Endothelial cell (in vitro differentiated cells): ENCODE results near the gene FAM228A. TPM values are rescaled to one million over a fixed set of nuclear protein-coding genes. Genes with fewer than 3 reads are reported as not detected.

Experiments
- DNase-seq: peaks from one replicate; pipeline ENCODE4 v3.0.0; 2021; ENCODE audit warnings: low spot score
- H3K27ac Mint-ChIP-seq: one replicate; pipeline ENCODE4 v1.8.0; 2021; ENCODE audit warnings: mixed read lengths, inconsistent platforms; ENCODE audit not compliant: unreplicated experiment
- H3K27me3 Mint-ChIP-seq: one replicate; pipeline ENCODE4 v1.8.0; 2021; ENCODE audit warnings: mild to moderate bottlenecking, moderate library complexity, mixed read lengths, inconsistent platforms; ENCODE audit not compliant: unreplicated experiment
- H3K36me3 Mint-ChIP-seq: one replicate; pipeline ENCODE4 v1.8.0; 2021; ENCODE audit warnings: mild to moderate bottlenecking, low read depth, mixed read lengths, inconsistent platforms; ENCODE audit not compliant: unreplicated experiment
- H3K4me1 Mint-ChIP-seq: one replicate; pipeline ENCODE4 v1.8.0; 2021; ENCODE audit warnings: mild to moderate bottlenecking, mixed read lengths, inconsistent platforms; ENCODE audit not compliant: unreplicated experiment
- H3K4me3 Mint-ChIP-seq: one replicate; pipeline ENCODE4 v1.8.0; 2021; ENCODE audit warnings: mild to moderate bottlenecking, mixed read lengths, inconsistent platforms; ENCODE audit not compliant: unreplicated experiment
- H3K9me3 Mint-ChIP-seq: one replicate; pipeline ENCODE4 v1.8.0; 2021; ENCODE audit warnings: mixed read lengths, inconsistent platforms; ENCODE audit not compliant: unreplicated experiment
- CTCF ChIP-seq: fragments of 200-600 bp; sonication (generic); IDR thresholded peaks from one replicate; pipeline ENCODE4 v1.5.0; 2021; ENCODE audit warnings: antibody characterized with exemption; ENCODE audit not compliant: unreplicated experiment
- total RNA-seq: library from RNA; stranded (reverse); fragmentation: NEBNext Ultra II Directional; extraction: Animal tissue kit (Norgen Biotek cat#: 25700); gene quantifications from one replicate; pipeline ENCODE4 v1.2.1, GENCODE V29; 2021; ENCODE audit not compliant: unreplicated experiment

The FAM228A gene
- total RNA-seq, 1 donor from 2014 or later = not detected

GRCh38 chr2:24207359-24207758 is 32.5 kb downstream of the FAM228A start:
- Mint-ChIP-seq H3K27me3 (peaks cover 18% of the 10 kb centered on the region), H3K4me3 (no peak overlapping the region), H3K9me3 (no peaks in the 10 kb centered on the region), H3K27ac (no peak overlapping the region), H3K4me1 (peaks cover 24% of the 10 kb centered on the region), H3K36me3 (peaks cover 72% of the 10 kb centered on the region)
- TF ChIP-seq CTCF = no peak
- no peak for DNase-seq

DNA sequence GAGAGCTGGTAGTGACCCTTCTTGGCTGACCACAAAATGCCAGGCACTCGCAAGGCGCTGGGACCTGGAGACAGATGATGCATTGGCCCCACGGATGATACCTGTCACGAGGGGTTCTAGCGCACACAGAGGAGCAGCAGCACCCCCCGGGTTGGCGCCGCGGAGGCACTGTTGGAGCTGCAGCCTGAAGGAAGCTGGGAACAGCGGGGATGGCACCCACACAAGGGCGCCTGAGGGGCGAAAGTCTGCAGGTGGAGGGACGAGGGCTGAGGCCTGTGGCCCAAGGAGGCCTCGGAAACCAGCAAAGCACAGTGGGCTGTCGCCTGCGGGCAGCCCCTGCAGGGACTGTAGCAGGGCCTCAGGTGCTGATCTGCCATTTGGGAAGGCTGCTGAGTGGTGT is 33.6 kb downstream of the FAM228A start:
- peaks cover 77% of the 10 kb centered on the region for H3K36me3 Mint-ChIP-seq
- H3K27ac Mint-ChIP-seq = no peak overlapping the region
- H3K9me3 Mint-ChIP-seq = no peaks in the 10 kb centered on the region
- H3K27me3 Mint-ChIP-seq = peaks cover 18% of the 10 kb centered on the region
- no peak for TF ChIP-seq CTCF
- H3K4me3 Mint-ChIP-seq = peak overlapping the region; percentile 81
- peaks cover 27% of the 10 kb centered on the region for H3K4me1 Mint-ChIP-seq
- DNase-seq = no peak

DNA sequence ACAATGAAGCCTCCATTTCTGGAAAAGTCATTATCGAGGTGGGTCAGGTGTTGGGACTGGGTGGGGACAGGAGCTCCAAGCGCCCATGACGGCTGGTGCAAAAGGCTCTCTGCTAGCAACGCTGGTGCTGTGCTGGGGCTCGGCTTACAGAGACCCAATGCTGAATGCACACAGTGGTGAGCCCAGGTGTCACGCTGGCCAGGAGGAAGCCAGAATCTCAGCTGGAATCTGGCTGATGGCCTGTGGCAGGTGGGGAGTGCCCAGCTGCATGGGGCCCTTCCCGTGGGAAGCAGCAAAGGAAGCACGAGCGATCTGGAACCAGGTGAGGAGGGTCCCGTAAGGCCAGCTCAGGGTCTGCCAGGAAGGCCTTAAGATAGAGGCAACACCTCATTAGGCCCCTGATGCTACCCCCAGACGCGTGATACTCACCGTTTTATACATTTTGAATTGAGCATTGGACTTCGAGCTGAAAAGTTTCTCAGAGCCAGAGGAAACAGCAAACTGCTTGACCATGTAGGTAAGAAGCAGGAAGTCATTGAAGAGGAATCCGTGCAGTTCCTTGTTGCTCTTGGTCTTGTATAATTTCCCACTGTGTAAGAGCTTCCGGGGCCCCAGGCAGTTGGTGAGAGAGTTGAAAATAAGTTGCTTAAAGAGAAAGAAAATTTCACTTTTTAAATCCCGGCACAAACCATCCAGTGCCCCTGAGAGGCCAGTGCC is 34.7 kb downstream of the FAM228A start:
- H3K9me3 Mint-ChIP-seq = no peaks in the 10 kb centered on the region
- peaks cover 68% of the 10 kb centered on the region for H3K36me3 Mint-ChIP-seq
- DNase-seq = no peak
- TF ChIP-seq CTCF = no peak
- peak overlapping the region; percentile 69 for H3K4me3 Mint-ChIP-seq
- H3K27ac Mint-ChIP-seq = no peak overlapping the region
- H3K27me3 Mint-ChIP-seq = peaks cover 18% of the 10 kb centered on the region
- H3K4me1 Mint-ChIP-seq = peaks cover 27% of the 10 kb centered on the region

GRCh38 chr2:24210106-24210455 is 35.2 kb downstream of the FAM228A start:
- Mint-ChIP-seq H3K36me3 (peaks cover 68% of the 10 kb centered on the region), H3K27ac (no peak overlapping the region), H3K9me3 (no peaks in the 10 kb centered on the region), H3K4me1 (peaks cover 27% of the 10 kb centered on the region), H3K4me3 (peak overlapping the region; percentile 6), H3K27me3 (peaks cover 18% of the 10 kb centered on the region)
- TF ChIP-seq CTCF = no peak
- DNase-seq = no peak

DNA sequence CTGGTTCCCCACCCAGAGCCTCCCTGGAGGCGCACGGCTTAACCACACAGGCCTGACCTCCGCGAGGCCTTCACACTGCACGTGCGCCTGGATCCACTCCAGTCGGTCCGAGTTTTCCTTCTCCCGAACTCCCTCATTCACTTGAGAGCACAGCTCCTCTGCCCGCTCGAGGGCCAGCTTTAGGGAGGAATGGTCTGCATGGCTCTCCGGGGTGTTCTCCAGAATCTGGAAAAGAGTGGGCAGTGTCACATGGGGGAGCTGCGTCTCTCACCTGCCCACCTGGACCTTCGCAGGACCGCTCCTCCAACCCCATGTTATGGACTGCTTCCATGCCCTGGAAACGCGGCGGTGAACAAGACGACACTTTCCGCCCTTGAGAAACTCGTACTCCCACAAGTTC is 35.9 kb downstream of the FAM228A start:
- peak overlapping the region; percentile 71 for H3K4me3 Mint-ChIP-seq
- peaks cover 27% of the 10 kb centered on the region for H3K4me1 Mint-ChIP-seq
- H3K9me3 Mint-ChIP-seq = no peaks in the 10 kb centered on the region
- DNase-seq = no peak
- no peak overlapping the region for H3K27ac Mint-ChIP-seq
- H3K27me3 Mint-ChIP-seq = peaks cover 15% of the 10 kb centered on the region
- TF ChIP-seq CTCF = no peak
- H3K36me3 Mint-ChIP-seq = peaks cover 64% of the 10 kb centered on the region
